HG03432 (cell line): ENCODE results near the gene GAPDHS.
A peak's percentile ranks its signal among the peaks of the same experiment; 100 is the strongest.

Experiments used
- ATAC-seq: cut with Tn5 transposase; IDR thresholded peaks from one replicate; pipeline ENCODE4 v1.9.1; 2021; ENCODE audit warnings: mild to moderate bottlenecking, moderate library complexity; ENCODE audit not compliant: unreplicated experiment

The GAPDHS gene

DNA sequence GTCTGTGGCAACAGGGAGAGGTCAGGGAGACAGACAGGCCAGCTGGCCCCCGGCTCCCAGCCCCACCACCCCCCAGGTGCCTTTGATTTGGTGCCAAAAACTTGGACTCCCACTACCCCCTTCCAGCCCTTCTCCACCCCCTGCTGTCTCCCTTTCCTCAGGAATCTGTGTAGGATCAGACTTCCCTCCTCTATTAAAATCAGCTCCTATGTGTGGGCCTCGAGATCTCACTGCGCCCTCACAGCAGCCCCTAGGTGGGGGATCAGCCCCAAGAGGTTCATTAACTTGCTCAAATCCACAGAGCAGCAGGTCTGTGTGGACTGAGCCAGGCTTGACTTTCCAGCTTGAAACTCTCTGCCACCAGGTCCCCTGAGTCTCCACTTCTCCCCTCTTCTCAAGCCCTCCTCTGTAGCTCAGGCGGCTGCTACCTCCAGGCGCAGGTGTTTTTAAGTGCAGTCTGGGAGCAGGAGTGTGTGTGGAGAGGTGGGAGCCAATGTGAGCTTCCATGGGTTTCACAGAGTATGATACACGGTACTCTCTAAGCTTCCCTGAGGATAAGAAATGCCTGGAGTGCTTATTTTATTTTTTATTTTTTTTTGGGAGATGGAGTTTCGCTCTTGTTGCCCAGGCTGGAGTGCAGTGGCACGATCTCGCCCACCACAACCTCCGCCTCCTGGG lies 1.7 kb downstream of the GAPDHS start:
- ATAC-seq, result no peak

DNA sequence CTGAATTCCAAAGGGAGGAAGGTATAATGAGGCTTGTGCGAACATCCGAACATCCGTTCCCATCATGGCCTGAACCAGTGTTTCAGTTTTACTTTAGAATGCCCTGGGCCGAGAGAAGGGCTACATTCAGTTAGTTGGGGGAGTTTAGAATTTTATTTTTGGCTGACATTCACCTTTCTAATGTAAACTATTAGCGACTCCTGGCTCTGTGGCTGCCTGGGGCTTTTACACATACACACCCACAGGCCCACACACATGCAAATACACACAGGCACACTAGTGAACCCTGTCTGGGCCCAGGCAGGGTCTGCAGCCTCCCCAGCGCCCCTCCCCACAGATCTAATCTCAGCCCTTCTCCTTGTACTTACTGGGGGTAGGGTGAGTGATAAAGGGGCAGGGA lies 6.1 kb downstream of the GAPDHS start:
- ATAC-seq, result no peak

DNA sequence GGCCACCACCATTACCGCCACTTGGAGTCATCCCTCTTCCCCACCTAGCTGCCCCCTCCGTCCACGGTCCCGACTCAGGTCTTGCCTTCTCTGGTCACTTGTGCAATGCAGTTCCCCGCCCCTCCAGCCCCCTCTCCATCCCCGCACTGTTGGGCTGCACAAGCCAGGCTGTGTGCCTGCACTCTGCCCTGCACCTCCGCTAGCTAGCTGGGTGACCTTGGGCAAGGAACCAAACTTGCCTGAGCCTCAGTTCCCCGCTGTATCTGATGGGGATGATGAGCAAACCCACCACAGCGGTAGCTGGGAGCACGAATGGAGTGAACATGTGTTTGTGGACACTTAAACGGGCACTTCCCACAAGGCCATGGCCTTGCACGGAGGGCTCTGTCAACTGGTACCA lies 6.6 kb downstream of the GAPDHS start:
- no peak for ATAC-seq

DNA sequence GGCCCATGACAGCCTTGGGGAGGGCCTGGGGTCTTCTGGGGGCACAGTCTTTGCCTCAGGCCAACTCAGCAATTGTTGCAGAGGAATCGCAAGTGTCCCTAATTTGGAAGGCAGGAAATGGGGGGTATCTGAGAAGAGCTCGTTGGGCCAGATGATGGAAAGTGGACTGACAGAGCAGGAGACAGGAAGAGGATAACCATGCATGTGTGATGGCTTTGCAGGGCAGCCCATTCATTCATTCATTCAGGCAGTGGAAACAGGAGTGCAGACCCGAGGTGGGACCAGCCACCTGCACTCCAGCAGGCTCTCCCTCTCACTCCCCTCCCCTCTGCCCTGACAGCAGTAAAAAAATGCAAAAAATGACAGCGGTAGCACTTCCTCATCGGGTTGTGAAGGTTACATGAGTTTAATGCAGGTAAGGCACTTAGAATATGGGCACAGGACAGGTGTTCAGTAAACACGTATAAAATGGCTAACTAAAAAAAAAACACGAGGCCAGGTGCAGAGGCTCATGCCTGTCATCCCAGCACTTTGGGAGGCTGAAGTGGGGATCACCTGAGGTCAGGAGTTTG lies 7.2 kb downstream of the GAPDHS start:
- ATAC-seq, result no peak

DNA sequence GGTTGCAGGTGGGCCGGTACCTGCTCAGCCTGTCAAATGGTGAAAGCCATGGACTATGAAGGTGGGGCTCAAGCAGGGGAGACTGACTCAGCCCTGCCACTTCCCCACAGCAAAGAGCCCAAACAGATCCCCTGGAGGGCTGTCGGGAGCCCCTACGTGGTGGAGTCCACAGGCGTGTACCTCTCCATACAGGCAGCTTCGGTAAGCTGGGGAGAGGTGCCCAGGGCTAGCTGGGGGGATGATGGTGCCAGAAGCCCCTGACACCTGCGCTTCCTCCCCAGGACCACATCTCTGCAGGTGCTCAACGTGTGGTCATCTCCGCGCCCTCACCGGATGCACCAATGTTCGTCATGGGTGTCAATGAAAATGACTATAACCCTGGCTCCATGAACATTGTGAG lies 9.0 kb downstream of the GAPDHS start:
- ATAC-seq, result no peak

DNA sequence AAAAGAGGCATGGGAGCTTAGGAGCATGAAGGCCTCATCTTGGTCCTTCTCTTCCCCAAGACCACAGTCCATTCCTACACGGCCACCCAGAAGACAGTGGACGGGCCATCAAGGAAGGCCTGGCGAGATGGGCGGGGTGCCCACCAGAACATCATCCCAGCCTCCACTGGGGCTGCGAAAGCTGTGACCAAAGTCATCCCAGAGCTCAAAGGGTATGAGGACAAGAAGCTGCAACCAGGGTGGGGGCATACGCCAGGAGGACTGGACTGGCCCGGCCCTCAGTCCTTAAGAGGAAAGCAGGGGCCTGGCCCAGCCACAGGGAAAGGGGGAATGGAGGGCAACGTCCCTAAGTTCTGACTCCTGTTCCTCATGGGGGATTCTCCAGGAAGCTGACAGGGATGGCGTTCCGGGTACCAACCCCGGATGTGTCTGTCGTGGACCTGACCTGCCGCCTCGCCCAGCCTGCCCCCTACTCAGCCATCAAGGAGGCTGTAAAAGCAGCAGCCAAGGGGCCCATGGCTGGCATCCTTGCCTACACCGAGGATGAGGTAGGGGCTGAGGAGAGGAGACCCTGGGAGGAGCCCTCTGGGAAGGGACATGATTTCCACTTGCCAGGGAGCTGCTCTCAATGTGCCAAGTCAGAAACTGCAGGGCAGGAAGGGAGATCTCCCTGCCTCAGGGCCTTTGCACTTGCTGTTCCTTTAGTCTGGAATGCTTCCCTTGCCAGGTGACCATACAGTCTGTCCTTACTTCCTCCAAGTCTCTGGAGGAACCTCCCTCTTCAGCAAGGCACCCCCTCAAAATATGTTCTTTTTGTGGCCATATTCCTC lies 10.2 kb downstream of the GAPDHS start:
- ATAC-seq, result no peak

DNA sequence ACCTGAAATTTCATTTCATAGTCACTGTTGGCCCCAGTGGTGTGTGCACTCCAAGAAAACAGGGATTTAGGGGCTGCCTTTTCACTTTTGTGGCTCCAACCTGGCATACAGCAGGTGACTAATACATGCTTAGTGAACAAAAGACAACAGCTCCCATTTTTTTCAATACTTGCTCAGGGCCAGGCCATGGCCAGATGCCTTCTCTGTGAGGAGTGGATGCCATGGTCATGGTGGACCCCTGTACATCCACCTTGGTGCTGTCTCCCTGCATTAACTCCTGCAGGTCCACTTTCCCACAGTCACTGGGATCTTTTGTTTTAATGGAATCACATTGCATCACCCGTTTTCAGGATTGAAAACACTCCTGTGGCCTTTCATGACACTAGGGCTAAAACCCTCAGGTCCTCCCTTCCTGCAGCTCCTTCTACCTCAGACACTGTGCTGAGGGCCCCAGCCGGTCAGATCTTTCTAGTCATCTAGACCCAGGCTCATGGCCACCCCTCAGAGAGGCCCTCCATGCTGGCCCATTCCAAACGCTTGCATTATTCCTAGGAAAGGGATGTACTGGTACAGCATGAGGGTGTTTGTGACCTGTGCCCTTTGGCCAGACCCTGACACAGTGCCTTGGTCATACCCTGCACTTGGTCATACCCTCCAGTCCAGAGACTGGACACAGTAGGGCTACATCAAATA lies 11.0 kb downstream of the GAPDHS start:
- ATAC-seq, result no peak

DNA sequence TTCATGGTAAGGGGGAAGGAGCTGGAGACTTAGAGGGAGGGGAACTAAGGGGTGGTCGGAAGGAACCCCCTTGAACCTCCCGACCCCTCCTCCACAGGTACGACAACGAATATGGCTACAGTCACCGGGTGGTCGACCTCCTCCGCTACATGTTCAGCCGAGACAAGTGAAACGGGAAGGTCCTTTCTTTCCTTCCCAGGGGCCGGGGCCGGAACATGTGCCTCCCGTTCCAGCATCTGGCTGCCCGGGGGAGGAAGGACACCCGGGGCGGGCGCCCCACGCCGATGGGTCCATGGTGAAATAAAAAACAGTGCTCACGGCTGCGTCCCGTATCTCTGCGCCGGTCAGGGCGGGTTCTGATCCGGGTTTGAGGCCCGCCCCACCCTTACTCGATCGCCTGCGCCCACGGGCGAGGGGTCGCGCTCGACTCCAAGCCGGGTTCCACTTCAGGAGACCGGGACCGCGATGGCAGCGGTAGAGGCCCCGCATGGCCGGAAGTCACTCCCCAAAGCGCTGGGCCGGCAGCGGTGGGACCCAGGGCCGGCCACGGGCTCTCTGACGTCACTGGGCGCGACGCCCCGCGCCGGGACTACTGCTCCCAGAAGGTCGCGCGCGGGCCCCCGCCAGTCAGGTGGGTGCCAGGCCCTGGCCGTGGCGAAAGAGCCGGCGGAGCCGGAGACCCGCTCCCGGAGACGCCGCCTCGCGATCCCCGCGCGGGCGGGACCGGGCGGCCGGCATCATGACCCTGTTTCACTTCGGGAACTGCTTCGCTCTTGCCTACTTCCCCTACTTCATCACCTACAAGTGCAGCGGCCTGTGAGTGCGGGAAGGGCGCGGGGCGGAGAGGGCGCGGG lies 12.0 kb downstream of the GAPDHS start, which contains the start of gene TMEM147:
TSS of gene TMEM147 (plus strand) at position 626 of the 854 bp plus-strand sequence. CDS start at position 740, 114 bp downstream.
- ATAC-seq, result peak; percentile 83

DNA sequence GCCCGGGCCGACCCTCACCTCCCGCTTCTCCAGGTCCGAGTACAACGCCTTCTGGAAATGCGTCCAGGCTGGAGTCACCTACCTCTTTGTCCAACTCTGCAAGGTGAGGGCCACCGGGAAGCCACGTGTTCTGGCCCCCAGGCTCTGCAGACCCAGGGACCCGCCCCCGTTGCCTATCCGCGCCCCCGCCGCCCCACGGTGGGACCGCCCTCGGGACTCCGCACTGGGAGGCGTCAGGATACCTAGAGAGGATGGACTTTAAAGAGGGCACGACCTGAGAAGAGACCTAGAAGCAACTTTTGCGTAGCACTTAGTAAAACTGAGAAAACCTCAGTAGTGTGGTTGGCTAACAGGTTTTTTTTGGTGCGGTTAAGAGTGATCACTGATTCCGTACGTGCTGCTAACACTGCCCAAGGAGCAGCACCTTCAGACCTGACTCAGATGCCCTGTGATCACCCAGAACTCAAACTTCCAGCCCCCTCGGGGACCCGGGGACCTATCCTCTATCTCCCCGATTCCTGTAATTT lies 12.7 kb downstream of the GAPDHS start:
- peak; percentile 56 for ATAC-seq

DNA sequence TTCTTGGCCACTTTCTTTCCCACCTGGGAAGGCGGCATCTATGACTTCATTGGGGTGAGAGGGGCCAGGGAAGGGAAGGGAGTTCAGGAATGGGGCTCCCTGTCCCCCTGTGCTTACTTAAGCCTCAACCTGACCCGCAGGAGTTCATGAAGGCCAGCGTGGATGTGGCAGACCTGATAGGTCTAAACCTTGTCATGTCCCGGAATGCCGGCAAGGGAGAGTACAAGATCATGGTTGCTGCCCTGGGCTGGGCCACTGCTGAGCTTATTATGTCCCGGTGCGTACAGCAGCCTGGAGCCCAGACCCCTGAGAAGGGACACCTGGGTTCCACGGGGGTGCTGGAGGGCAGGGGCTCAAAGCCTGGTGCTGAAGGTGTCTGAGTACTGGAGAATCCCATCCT lies 13.3 kb downstream of the GAPDHS start:
- ATAC-seq, result no peak

DNA sequence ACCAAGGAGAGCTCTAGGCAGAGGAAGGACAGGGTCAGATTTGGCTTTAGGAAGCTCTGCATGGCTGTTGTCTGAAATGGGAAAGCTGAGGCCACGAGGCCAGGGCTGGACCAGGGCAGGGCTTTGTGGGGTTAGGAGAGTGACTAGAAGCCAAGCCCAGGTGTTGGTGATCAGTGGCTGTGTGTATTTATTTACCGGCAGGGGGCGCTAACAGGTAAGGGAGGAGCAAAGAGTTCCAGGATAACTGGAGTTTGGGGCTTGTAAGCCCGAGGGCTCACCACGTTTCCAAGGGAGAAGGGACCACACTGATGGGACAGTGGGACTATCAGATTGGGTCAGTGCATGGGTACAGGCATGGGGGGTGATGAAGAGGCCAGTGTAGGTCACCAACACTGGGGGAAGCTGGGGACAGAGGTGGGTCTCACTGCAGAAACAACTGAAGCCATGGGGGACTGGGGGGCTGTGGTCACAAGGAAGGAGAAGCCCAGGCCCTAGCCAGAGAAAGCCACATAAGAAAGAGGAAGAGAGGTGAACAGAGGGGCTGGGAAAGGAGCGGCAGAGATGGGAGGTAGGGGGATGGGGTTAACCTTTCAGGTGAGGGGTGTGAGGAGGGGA lies 16.0 kb downstream of the GAPDHS start:
- ATAC-seq, result no peak

DNA sequence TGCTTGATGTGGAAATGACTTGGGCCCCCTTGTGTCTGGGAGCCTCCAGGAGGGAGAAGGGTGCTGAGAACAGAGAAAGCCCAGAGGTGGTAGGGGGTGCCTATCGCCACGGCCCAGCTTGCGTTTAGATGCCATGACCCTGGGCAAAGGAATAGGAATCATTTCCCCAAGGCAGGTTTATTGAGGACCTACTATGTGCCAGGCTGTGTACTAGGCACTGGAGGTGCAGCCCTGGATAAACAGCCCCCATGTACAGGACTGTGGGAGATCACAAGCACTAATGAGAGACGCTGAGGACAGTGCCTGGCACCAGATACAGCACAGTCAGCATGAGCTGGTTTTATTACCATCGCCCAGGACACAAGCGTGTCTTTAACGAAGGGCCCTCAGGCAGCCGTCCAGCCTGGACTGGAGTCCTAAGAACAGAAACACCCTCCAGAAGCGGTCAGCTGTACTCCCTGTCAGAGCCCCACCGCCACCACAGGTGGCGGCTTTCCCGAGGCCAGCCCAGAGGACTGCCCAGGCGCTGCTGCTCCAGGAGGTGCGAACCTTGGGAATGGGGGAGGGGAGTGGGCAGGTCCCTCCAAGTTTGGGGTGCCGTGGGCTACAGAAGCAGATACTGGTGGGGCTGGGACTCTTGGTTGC lies 16.7 kb downstream of the GAPDHS start:
- ATAC-seq, result no peak

DNA sequence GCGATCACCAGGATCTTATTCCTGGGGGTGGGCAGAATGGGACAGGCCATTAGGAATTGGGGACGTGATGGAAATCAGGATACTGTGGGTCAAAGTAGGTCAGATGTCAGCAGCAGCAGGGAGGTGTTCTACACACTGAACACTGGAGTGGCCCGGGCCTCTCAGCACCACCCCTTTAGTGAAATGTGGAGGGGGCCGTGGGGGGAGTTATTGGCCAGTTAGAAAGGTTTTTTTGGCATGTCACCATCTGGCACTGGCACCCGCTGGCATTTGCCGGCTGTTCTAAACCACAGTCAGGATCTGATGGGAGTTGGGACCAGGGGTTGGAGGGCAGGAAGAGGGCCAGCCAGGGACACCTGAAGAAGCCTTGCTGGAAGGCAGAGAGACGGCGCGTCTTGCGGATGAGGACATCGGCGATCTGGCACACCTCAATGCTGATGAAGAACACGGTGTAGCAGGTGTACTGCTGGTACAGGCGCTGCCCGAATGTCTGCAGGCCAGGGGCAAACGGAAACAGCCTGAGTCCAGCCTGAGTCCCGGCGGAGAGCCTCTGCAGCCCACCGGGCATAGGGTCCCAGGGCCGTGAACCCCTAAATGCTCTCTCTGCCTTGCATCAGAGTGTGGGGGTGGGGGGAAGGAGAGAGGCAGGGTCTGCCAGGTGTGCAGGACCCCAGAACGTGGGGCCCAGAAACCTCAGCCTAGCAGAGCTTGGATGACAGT lies 18.0 kb downstream of the GAPDHS start:
- ATAC-seq, result no peak

DNA sequence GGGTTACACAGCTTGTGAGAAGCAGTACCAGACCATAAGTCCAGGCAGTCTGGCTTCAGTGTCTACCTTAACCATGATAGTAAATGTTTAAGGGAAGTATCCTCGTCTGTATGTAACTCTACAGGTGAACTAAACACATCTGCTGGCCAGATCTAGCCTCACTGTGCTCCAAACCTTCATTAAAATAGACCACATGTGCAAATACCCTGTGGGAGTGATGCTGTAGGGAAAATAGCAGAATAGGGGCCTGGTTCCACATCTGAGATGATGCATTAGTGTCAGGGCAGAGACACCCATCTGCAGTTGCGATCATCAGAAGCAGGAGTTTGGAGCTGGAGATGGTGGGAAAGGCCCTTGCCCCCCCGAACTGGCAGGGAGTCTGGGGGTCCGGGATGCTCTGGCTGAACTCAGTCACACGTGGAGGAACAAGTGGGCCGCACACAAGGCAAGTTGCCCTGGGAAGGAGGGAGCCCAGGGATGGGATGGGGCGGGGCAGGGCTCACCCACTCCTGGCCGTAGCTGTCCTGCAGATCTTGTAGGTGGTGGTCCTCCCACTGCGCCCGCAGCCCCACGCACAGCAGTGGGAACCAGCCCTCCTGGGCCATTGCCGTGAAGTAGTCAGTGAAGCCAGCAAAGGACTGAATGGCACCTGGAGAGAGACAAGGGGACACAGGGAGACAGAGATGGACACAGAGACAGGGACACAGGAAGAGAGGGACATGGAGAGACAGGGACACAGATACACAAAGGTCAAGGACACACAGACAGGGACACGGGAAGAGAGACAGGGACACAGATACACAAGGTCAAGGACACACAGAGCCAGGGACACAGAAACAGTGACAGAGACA lies 19.5 kb downstream of the GAPDHS start:
- ATAC-seq, result no peak

DNA sequence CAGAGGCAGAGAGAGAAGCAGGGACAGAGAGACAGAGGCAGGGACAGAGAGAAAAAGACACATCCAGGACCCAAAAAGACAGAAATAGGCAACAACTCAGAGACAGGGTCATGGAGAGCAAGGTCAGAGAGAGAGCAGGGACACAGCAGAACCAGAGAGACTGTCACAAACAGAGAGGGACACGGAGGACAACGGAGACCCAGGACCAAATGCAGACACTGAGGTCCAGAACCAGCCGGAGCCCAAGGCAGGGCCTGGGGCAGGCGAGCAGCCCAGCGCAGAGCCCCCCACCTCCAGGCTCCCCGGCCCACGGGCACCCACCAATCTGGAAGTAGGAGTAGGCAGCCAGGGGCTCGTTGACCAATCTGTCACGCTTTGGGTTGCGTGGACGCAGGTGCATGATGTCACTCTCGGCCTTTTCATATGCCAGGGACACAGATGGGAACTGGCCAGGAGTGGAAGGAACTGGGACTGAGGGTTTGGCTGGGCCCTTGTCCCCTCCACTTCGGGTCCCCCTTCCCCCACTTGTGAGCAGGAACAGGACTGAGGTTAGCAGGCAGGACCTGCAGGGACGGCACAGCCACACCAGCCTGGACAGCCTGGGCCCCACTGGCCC lies 20.2 kb downstream of the GAPDHS start:
- no peak for ATAC-seq

DNA sequence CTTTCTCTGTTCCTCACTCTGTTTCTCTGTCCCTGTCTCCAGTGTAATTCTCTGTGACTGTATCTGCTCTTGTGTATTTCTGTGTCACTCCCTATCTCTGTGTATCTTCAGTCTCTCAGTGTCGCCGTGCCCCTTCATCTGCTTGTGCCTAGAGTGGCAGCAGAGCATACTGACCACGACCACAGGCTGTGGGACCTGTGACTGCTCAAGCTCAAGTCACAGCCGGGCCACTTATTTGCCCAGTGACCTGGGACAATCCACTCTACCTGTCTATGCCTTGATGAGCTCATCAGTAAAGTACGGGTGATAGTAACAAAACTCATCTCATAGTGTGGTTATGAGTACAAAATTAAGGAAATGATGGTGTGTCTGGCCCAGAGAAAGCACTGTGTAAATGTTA lies 20.8 kb downstream of the GAPDHS start:
- ATAC-seq, result no peak

DNA sequence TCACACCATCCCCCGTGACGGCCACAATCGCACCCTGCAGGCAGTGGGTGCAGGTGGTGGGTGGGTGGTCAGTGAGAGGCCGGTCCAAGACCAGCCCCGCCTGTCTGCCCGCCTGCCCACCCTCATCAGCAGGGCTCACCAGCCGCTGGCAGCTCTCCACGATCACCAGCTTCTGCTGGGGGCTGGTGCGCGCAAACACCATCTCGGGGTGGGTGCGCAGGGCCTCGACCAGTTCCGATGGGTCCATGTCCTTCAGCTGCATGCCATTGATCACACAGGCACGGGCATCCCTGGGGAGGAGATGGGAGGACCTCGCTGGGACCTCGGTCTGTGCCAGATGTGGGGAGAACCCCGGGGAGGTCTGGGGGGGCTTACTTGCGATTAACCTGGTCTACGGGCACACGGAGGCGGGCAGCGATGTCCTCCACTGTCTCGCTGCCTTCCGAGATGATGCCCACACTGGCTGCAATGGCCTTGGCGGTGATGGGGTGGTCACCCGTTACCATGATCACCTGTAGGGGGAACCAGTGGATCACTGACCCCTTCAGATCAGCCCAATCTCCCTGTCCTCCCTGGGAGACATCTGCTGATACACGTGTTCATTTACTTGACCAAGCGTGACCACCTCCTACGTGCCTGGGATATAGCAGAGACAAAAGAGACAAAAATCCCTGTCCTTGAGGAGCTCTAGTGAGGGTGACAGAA lies 22.2 kb downstream of the GAPDHS start:
- no peak for ATAC-seq
